Stimulated activated CD8-positive, alpha-beta memory T cell treated with anti-CD3 and anti-CD28 coated beads, Interleukin-15, amount 100 ng/mL, for 48 hours (primary cell): Measurements from ENCODE around the gene CDIP1.
A peak's percentile ranks its signal among the peaks of the same experiment; 100 is the strongest.

Source experiments
- DNase-seq, 2 donors: peaks; one replicate each; pipeline ENCODE4 v3.0.0-alpha.2; 2020; ENCODE audit warnings: low read depth in 2 of 2

CDIP1 gene

GRCh38 chr16:4489030-4489429 is 49.5 kb downstream of the CDIP1 start:
- no peak for DNase-seq

GRCh38 chr16:4488499-4488967 is 50.0 kb downstream of the CDIP1 start:
- DNase-seq = no peak

- no peak for DNase-seq
Measured at GRCh38 chr16:4487955-4488498, 50.5 kb downstream of the CDIP1 start.

GRCh38 chr16:4486126-4486893 is 52.3 kb downstream of the CDIP1 start:
- DNase-seq = no peak

DNA sequence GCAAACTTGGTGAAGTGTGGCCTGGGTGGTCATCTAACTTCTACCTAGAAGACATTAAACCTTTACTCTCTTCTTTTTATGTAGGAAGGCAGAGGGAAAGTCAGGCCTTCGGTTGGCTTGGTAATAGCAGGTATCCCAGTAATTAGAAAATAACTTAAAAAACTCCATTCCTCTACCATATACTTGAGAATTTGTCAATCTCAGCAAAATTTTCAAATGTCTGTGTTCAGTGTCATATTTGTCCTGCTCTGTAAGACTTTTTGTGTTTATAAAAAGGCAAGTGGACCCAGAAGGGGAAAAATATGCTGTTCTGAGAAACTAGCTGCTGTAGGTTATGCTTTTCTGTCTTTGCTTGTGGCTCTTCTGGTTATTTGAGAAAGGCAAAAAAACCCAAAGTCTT is 56.6 kb downstream of the CDIP1 start:
- DNase-seq = no peak

GRCh38 chr16:4481526-4481925 is 57.0 kb downstream of the CDIP1 start:
- DNase-seq = no peak

DNA sequence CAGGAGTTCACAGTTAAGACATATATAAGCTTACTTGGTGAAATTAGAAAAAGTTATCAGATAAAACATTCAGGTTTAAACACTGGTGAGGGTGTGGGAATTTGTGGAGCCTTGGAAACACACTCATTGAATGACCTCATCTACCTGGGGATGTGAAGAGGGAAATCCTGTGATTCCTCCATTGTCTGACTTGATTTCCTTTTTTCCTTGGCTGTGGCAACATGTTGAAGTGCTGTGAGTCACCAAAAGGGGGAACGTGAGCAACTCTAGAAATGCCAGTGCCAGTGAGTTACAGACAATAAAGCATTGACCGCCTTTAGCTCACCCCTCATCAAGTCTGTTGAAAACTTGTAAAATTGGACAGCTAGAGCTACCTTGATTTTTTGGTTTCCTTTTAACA is 60.6 kb downstream of the CDIP1 start:
- no peak for DNase-seq

DNA sequence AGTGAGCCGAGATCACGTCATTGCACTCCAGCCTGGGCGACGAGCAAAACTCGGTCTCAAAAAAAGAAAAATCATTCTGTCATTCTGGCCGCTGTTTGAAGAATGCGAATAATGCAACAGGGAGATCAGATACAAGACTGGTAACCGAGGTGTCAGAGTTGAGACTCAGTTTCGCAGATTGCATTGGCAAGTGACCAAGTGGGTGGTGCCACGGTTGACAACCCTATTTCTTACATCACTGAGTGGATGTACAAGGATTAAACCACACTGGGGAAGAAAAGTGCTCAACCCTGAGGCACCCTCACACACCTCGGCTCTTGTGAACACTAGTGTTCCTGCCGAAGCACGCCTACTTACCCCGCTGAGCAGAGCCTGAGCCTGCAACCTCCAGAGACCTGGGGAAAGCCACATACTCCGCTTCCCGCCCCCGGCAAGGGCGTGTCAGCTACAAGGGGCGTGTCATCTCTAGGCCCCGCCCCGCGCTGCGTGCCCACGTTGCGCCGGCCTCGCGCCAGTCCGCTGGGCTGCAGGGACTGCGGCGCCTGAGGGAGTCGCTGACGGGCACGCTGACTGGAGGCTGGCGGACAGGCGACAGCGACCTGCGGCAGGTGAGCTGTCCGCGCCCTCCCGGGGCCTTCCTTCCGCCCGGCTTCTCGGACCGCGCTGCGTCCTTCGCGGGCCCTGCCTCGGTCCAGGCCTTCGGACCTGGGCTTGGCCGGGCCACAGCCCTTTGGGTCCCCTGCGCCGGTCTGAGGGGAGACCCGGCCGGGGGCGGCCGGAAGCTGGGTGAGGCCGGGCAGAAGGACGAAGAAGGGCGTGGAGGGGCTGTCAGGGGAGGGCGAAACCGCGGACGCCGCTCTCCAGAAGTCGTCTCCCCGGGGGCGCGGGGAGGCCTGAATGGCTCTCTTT is 62.4 kb downstream of the CDIP1 start, which contains the start of gene HMOX2:
TSS of gene HMOX2 (plus strand) at position 519 of the 909 bp plus-strand sequence. CDS start 29,127 bp downstream, outside the sequence.
- peak; percentile 90 to 93 for DNase-seq

DNA sequence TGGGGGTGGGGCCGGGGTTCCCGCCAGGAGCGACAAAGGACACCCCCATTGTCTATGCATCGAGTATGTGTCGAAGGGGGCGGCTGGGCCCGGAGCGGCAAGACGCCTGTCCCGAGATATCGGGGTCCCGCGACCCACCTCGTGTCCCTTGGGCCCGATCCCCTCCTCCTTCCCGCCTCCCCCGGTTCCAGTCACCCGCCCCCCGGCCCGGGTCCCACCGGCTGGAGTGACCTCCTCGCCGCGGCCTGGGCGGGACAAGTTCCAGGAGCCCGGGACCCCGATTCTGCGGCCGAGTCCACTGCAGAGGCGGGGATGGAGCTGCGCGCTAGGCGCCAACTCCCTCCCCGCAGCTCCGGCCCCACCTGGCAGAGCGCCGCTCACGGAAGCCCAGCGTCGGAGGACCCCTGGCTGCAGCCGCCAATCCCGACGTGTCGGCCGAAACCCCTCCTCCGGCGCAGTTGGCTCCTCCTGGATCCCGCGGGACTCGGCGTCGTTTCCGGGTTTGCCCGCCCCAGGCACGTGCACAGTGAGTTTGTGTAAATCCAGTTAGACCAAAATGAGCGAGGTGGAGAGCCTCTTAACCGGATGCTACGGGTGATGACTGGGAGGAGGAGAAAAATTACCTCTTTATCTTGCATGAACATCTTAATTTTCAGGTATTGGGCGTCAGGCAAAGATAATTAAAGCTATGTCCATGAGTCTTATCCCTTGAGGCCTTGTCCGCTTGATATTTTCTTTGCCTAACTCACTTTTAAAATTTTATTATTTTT is 64.2 kb downstream of the CDIP1 start, which contains the start of gene NMRAL1:
TSS of gene NMRAL1 (minus strand) at position 434 of the 770 bp plus-strand sequence. CDS start 493 bp downstream, outside the sequence.
- DNase-seq = peak; percentile 89 to 91

DNA sequence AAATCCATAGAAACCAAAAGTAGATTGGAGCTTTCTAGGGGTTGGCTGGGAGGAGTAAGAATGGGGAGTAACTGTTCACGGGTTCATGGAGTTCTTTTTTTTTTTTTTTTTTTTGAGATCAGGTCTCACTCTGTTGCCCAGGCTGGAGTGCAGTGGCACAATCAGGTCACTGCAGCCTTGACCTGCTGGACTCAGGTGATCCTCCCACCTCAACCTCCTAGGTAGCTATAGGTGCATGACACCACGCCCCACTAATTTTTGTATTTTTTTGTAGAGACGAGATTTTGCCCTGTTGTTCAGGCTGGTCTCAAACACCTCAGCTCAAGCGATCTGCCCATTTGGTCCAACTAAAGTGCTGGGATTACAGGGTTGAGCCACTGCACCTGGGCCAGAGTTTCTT is 65.7 kb downstream of the CDIP1 start:
- DNase-seq = no peak

GRCh38 chr16:4471869-4472268 is 66.7 kb downstream of the CDIP1 start:
- DNase-seq = no peak

- no peak for DNase-seq
Measured at GRCh38 chr16:4468972-4469371, 69.6 kb downstream of the CDIP1 start.

DNA sequence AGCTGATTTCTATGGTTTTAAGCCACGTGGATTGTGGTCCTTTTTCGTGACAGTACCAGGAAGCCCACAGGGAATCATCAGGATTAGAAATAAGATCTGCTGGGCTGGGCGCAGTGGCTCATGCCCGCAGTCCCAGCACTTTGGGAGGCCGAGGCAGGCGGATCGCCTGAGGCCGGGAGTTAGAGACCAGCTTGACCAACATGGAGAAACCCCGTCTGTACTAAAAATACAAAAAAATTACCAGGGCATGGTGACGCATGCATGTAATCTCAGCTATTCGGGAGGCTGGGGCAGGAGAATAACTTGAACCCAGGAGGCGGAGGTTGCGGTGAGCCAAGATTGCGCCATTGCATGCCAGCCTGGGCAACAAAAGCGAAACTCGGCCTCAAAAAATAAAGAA is 70.7 kb downstream of the CDIP1 start:
- no peak for DNase-seq

GRCh38 chr16:4465977-4466779 is 72.4 kb downstream of the CDIP1 start:
- peak; percentile 56 to 60 for DNase-seq

GRCh38 chr16:4463522-4464163 is 74.9 kb downstream of the CDIP1 start:
- no peak for DNase-seq

- no peak for DNase-seq
Measured at GRCh38 chr16:4461250-4462085, 77.1 kb downstream of the CDIP1 start.

DNA sequence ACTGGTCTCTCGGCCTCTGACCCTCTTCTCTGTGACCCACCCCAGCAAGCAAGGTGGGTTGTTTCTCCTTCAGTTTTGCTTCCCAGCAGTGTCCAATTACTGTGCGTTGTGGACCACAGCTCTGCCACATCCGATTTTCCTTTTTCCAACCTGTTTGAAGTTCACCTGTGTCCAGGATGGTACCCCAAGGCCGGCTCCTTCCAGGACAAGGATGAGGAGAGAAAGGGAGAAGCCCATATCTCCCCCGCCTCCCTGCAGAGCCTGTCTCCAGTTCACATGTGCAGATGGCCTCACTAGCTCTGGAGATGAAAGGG is 77.7 kb downstream of the CDIP1 start:
- DNase-seq = no peak
